CD4-positive, alpha-beta T cell (primary cell): Measurements from ENCODE around the gene ORMDL3. TPM values are rescaled to one million over a fixed set of nuclear protein-coding genes. Genes with fewer than 3 reads are reported as not detected.

ENCODE experiments used
- ATAC-seq: fragments of 200-7000 bp; cut with Tn5 transposase; one replicate; pipeline ENCODE4 v1.10.0; 2022; ENCODE audit warnings: mild to moderate bottlenecking; ENCODE audit not compliant: poor library complexity
- CTCF ChIA-PET: fragments of 350-600 bp; sonication (Branson Sonifier 250); formaldehyde crosslinking; loops from one replicate; lab custom pipeline; 2021; ENCODE audit warnings: antibody characterized with exemption, inconsistent platforms; lab: Charles Lee
- POLR2A ChIA-PET: fragments of 350-600 bp; sonication (Branson Sonifier 250); formaldehyde crosslinking; loops from one replicate; lab custom pipeline; 2021; ENCODE audit warnings: antibody characterized with exemption, inconsistent platforms; lab: Charles Lee
- DNase-seq, 14 experiments: peaks; one replicate each; pipeline ENCODE4 v3.0.0-alpha.2; 2013 to 2020; ENCODE audit warnings: mixed read lengths in 2 of 14
- H3K27ac ChIP-seq, 2 donors: one replicate each; pipeline versions ENCODE4 v1.5.1 to v1.7.0; 2013; ENCODE audit warnings: low read length in 2 of 2, low read depth in 1 of 2, mild to moderate bottlenecking in 1 of 2
- H3K27me3 ChIP-seq, 2 experiments: 1 replicate in 1 of 2; 2 replicates in 1 of 2; pipeline versions ENCODE4 v1.6.1 to v1.7.0; 2013; ENCODE audit warnings: low read length in 2 of 2, control low read depth in 1 of 2, mild to moderate bottlenecking in 1 of 2, moderate library complexity in 1 of 2; ENCODE audit not compliant: insufficient read depth in 2 of 2, control insufficient read depth in 1 of 2
- H3K36me3 ChIP-seq: one replicate; pipeline ENCODE4 v1.6.1; 2013; ENCODE audit warnings: low read length, control low read depth; ENCODE audit not compliant: insufficient read depth
- H3K4me1 ChIP-seq: one replicate; pipeline ENCODE4 v1.6.1; 2013; ENCODE audit warnings: low read length, control low read depth; ENCODE audit not compliant: insufficient read depth
- H3K4me3 ChIP-seq: one replicate; pipeline ENCODE4 v1.5.1; 2013; ENCODE audit warnings: mild to moderate bottlenecking, low read length, moderate library complexity
- H3K9me3 ChIP-seq, 2 experiments: 1 replicate in 1 of 2; 2 replicates in 1 of 2; pipeline versions ENCODE4 v1.6.1 to v1.7.0; 2013; ENCODE audit warnings: low read length in 2 of 2, mild to moderate bottlenecking in 2 of 2, control low read depth in 1 of 2, moderate library complexity in 1 of 2; ENCODE audit not compliant: control insufficient read depth in 1 of 2, insufficient read depth in 1 of 2
- H3K27ac Mint-ChIP-seq: one replicate; pipeline ENCODE4 v1.8.0; 2020; ENCODE audit warnings: mixed read lengths
- H3K27me3 Mint-ChIP-seq: one replicate; pipeline ENCODE4 v1.8.0; 2021; ENCODE audit warnings: mixed read lengths
- H3K36me3 Mint-ChIP-seq: one replicate; pipeline ENCODE4 v1.8.0; 2021; ENCODE audit warnings: low read depth, mixed read lengths
- H3K4me1 Mint-ChIP-seq: one replicate; pipeline ENCODE4 v1.8.0; 2021; ENCODE audit warnings: low read depth, mixed read lengths
- H3K4me3 Mint-ChIP-seq: one replicate; pipeline ENCODE4 v1.8.0; 2020; ENCODE audit warnings: mild to moderate bottlenecking, mixed read lengths
- H3K9me3 Mint-ChIP-seq: one replicate; pipeline ENCODE4 v1.8.0; 2020; ENCODE audit warnings: mixed read lengths
- intact Hi-C, 2 experiments: fragments of 100-400 bp; cut with DNase I in 1 of 2; cut with micrococcal nuclease in 1 of 2; formaldehyde crosslinking; loops; one replicate each; pipeline versions ENCODE4 v1.15.1 to v1.9.0; 2023 to 2025; cut with DNase I, micrococcal nuclease
- total RNA-seq, 174 experiments: library from RNA in 2 of 174; stranded (reverse) in 2 of 174; gene quantifications; one replicate each; pipeline ENCODE4 v1.2.3 and lab custom pipeline; 2021 to 2026
- TF ChIP-seq, protein P1 (sequence below): fragments of 200-600 bp; IDR thresholded peaks from one replicate; pipeline ENCODE4 v1.8.0; 2022; ENCODE audit warnings: antibody characterized with exemption, mild to moderate bottlenecking

ORMDL3 gene
- total RNA-seq, 2 experiments from 2014 or later: 103 to 105 TPM

DNA sequence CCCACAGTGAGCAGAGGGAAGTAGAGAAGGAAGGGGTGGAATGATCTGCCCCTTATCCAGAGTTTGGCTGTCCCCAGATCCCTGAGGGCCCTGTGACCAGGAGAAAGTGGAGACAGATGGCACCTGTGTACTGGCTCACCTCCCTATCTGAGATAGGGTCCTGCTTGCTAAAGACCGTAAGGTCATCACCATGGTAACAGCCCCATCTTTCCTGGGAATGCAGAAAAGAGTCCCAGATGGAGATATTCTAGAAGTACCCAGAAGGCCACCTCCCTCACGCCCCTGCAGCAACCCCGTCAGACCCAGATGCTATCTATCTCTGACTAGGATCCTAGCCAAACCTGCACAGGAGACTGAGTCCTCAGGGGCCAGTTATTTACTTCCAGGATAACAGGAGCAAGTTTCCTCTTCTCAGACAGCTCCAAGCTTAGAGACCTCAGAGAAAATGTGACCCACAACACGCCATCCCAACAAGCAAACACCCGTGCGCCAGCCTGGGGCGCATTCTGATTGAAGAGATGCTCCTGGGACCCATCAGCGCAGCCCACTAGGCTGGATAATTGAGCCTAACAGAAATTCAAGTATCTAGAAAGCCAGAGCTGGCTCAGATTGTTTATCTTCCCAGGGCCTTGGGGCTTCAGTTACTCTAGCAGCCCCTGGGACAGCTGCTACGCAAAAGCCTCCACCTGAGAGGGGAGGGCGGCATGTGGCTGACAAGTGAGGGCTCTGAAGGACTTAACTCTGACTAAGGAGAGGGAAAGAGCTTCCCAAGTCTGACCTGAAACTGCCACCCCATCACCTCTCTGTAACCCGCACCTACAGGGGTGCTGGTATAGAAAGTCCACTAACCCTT, 1.9 kb downstream of the ORMDL3 start:
- Mint-ChIP-seq H3K36me3 (peaks cover 58% of the 10 kb centered on the region), H3K4me3 (peak overlapping the region; percentile 92), H3K9me3 (no peaks in the 10 kb centered on the region), H3K27ac (peak overlapping the region; percentile 93), H3K27me3 (no peaks in the 10 kb centered on the region), H3K4me1 (peaks cover 71% of the 10 kb centered on the region)
- ATAC-seq: no peak
- no peaks in the 10 kb centered on the region for H3K9me3 ChIP-seq
- peak overlapping the region; percentile 63 to 90 for H3K27ac ChIP-seq
- CTCF ChIA-PET: interaction anchor here (1.2 to 2.1 kb wide), 4 partner anchors 55 to 304 kb away, joined by 3 to 8 read pairs (median 4); partner anchors contain the start of genes MIEN1 and PSMD3
- no peak for DNase-seq
- peaks cover 41% of the 10 kb centered on the region for H3K36me3 ChIP-seq
- POLR2A ChIA-PET: interaction anchor here (0.7 to 3.3 kb wide), 21 partner anchors 7 to 238 kb away, joined by 3 to 34 read pairs (median 6); partner anchors contain the start of genes GSDMB, IKZF3, MIEN1 and NR1D1
- H3K4me3 ChIP-seq: peak overlapping the region; percentile 89
- TF ChIP-seq, protein P1, sequence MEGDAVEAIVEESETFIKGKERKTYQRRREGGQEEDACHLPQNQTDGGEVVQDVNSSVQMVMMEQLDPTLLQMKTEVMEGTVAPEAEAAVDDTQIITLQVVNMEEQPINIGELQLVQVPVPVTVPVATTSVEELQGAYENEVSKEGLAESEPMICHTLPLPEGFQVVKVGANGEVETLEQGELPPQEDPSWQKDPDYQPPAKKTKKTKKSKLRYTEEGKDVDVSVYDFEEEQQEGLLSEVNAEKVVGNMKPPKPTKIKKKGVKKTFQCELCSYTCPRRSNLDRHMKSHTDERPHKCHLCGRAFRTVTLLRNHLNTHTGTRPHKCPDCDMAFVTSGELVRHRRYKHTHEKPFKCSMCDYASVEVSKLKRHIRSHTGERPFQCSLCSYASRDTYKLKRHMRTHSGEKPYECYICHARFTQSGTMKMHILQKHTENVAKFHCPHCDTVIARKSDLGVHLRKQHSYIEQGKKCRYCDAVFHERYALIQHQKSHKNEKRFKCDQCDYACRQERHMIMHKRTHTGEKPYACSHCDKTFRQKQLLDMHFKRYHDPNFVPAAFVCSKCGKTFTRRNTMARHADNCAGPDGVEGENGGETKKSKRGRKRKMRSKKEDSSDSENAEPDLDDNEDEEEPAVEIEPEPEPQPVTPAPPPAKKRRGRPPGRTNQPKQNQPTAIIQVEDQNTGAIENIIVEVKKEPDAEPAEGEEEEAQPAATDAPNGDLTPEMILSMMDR: no peak
- H3K4me1 ChIP-seq: peaks cover 73% of the 10 kb centered on the region
- H3K27me3 ChIP-seq: no peaks in the 10 kb centered on the region
- intact Hi-C loops: loop anchor here (1.0 to 10.0 kb wide), 7 partner anchors 37 to 471 kb away; partner anchors contain the start of genes GSDMA (in 1 of the 2), MED1 (in 1 of the 2), MED24 (in 1 of the 2) and MIEN1 (in 1 of the 2)

DNA sequence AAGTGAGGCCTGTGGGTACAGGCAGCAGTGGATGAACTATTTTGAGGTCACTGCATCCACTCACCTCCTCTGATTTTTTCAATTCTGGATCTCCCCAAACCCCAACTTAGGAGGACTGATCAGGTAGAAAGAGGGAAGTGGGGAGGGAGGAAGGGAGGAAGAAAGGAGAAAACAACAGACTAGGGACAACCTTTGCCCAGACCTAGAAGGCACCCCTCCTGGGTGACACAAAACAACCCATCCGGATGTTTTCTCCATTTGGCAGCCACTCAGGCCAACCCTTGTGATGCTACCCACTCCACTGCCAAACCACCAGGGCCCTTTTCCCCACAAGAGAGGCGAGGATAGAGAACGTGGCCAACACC, 2.7 kb downstream of the ORMDL3 start:
- H3K4me3 ChIP-seq: no peak overlapping the region
- Mint-ChIP-seq H3K27ac (peak overlapping the region; percentile 93), H3K4me3 (peak overlapping the region; percentile 92), H3K4me1 (peaks cover 77% of the 10 kb centered on the region), H3K36me3 (peaks cover 65% of the 10 kb centered on the region), H3K9me3 (no peaks in the 10 kb centered on the region), H3K27me3 (no peaks in the 10 kb centered on the region)
- DNase-seq (no peak), ATAC-seq (no peak)
- ChIA-PET POLR2A (interaction anchor here (1.9 kb wide), 1 partner anchor 131 kb away, joined by 7 read pairs; no protein-coding TSS in a partner anchor), CTCF (interaction anchor here (1.3 to 2.1 kb wide), 2 partner anchors 170 to 194 kb away, joined by 3 to 5 read pairs; partner anchors contain the start of gene MIEN1)
- peak overlapping the region in 1 of 2 donors; percentile 37 for H3K27ac ChIP-seq
- intact Hi-C loops: loop anchor here (5.0 to 10.0 kb wide), 7 partner anchors 38 to 470 kb away; partner anchors contain the start of genes GSDMA (in 1 of the 2), MED1 (in 1 of the 2) and MED24 (in 1 of the 2)
- H3K36me3 ChIP-seq: peaks cover 50% of the 10 kb centered on the region
- H3K9me3 ChIP-seq: no peaks in the 10 kb centered on the region
- no peaks in the 10 kb centered on the region for H3K27me3 ChIP-seq
- peaks cover 81% of the 10 kb centered on the region for H3K4me1 ChIP-seq
- TF ChIP-seq, protein P1: no peak

DNA sequence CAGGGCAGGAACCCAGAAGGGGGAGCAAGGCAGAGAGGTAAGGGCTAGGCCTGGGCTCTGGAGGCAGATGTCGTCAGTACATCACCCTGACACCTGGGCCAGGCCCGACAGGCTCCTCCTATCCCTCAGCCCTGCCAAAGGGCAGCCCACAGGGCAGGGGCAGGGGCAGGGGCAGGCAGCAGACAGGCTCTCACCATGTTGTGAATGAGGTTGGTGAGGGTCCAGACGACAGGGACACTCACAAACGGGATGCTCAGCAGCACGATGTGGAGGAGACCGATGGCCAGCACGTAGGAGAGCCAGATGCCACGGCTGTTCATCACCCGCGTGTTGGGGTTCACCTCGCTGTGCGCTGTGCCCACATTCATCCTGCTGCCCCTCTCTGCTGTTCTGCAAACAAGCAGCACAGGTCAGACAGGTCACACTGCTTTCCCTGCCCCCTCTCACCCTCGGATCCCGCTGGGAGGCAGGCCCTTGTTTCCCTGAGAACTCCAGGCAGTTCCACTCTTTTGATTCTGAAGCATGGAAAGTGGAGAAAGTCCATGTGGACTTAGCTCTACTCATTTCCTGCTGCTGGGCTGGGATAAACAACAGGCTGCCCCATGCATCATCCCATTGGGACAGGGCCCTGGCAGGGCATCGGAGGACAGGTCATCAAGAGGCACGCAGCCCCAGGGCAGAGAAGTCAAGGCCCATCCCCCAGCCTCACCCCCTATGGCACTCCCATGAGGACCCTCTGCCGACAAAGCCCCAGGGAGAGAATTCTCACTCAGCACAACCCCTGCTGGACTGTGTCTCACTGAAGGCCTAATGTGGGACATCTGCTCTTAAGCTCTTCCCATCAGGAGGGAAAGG, 3.3 kb downstream of the ORMDL3 start:
- TF ChIP-seq, protein P1: no peak
- Mint-ChIP-seq H3K4me1 (peaks cover 81% of the 10 kb centered on the region), H3K27ac (peak overlapping the region; percentile 93), H3K36me3 (peaks cover 69% of the 10 kb centered on the region), H3K9me3 (no peaks in the 10 kb centered on the region), H3K4me3 (peak overlapping the region; percentile 92), H3K27me3 (no peaks in the 10 kb centered on the region)
- H3K4me3 ChIP-seq: no peak overlapping the region
- H3K9me3 ChIP-seq: no peaks in the 10 kb centered on the region
- peaks cover 84% of the 10 kb centered on the region for H3K4me1 ChIP-seq
- H3K27me3 ChIP-seq: no peaks in the 10 kb centered on the region
- CTCF ChIA-PET: no interaction called here
- H3K36me3 ChIP-seq: peaks cover 52% of the 10 kb centered on the region
- intact Hi-C loops: loop anchor here (5.0 to 10.0 kb wide), 3 partner anchors 47 to 469 kb away; partner anchors contain the start of gene MED1 (in 1 of the 2)
- POLR2A ChIA-PET: interaction anchor here (0.7 kb wide), 1 partner anchor 9 kb away, joined by 3 read pairs; no protein-coding TSS in a partner anchor
- no peak for ATAC-seq
- no peak for DNase-seq
- H3K27ac ChIP-seq: peak overlapping the region in 1 of 2 donors; percentile 37
